HG03521 (cell line): Measurements from ENCODE around the gene VPS50.
"Not testable (repeated sequence)": the region's sequence is repeated elsewhere in the genome, so short reads cannot be mapped to it uniquely, and the experiment has no call there.

ENCODE experiments used
- ATAC-seq: cut with Tn5 transposase; IDR thresholded peaks from one replicate; pipeline ENCODE4 v1.9.1; 2021; ENCODE audit warnings: mild to moderate bottlenecking, moderate library complexity; ENCODE audit not compliant: unreplicated experiment

Gene VPS50

DNA sequence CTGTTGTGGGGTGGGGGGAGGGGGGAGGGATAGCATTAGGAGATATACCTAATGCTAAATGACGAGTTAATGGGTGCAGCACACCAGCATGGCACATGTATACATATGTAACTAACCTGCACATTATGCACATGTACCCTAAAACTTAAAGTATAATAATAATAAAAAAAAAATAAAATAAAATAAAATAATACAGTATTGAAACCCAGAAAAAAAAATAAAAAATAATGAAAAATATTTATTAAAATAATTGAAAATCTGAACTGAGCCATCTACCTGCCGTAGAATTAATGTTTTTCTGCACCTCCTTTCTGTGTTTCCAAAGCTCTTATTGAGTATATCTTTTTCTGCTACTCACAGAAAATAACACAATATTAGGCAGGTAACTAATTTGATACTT is 94.1 kb downstream of the VPS50 start:
- ATAC-seq, result not testable (repeated sequence)

- no peak for ATAC-seq
Observed at GRCh38 chr7:93327006-93327633, 95.0 kb downstream of the VPS50 start.

- ATAC-seq, result no peak
Observed at GRCh38 chr7:93331706-93332105, 99.5 kb downstream of the VPS50 start.

DNA sequence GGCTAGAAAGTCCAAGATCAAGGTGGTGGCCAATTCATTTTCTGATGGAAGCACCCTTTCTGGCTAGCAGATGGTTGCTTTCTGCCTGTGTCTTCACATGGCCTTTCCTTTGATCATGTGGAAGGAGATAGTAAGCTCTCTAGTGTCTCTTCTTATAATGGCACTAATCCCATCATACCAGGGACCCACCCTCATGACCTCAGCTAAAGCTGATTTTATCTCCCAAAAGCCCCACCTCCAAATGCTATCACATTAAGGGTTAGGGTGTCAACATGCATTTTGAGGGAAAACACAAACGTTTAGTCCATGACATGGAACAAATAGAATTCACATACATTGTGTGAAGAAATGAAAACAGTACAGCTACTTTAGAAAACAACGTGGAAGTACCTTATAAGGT is 100.0 kb downstream of the VPS50 start:
- no peak for ATAC-seq

DNA sequence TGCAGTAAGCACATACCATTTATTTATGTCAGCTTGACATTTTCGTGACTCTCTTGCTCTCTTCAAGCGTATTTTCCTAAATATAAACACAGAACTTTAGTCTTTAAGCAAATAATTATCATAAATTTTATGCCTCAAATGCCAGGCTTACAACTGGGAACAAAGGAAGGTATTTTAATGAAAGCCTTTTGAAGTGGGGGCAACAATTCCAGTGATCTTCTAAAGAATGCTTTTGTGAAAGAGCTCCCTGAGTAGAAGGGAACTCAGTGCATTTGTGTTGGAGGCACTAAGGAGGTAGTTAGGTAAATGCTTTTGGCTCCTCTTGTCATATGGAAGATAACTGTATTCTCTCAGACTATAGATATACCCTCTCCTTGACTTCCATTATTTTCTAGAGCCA is 104.9 kb downstream of the VPS50 start:
- ATAC-seq, result no peak

GRCh38 chr7:93342178-93342577 is 110.0 kb downstream of the VPS50 start:
- not testable (repeated sequence) for ATAC-seq

DNA sequence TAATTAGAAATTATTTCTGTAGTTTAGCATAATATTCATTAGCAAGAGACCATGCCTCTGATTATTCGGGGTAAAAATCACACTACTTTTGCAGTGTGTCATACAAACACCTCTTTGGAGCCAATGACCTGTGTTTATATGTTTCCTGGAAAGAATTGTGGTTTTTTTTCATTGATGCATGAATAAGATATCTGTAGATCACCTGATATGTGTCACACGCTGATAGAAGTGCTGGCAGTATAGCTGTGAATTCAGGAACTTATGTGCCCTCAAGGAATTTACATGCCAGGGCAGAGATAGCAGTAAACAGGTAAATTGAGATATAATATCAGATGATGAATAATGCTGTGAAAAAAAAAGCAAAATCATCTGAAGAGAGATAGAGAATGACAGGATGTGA is 118.2 kb downstream of the VPS50 start:
- no peak for ATAC-seq

DNA sequence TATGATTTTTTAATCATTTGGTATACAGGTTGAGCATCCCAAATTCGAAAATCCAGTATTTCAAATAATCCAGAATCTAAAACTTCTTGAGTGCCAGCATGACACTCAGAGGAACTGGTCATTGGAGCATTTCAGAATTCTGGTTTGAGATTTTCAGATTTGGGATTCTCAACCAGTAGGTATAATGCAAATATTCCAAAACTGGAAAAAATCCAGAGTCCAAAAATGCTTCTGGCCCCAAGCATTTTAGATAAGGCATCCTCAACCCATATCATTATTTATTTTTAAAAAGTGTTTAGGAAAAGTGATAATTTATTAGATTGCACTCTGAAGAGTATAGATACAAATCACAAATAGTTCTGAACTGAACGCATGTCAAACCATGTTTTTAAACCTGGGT is 120.7 kb downstream of the VPS50 start:
- ATAC-seq, result no peak

DNA sequence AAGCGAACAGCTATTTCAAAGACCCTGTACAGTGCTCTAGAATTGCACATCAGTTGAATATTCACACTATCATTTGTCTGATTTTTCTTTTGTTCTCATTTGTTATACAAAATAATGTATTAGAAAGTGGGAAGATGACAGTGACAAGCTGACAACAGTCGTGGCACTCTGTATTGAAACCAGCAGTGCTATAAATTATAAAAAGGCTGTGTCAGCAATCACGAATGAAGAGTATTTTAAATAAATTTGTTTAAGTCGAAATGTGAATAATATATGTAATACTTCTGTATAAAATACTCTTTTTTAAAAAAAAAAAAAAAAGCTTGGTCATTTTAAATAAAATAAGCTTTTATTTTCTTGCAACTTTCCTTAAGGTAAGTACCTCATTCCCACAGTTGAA is 122.6 kb downstream of the VPS50 start:
- ATAC-seq, result no peak

DNA sequence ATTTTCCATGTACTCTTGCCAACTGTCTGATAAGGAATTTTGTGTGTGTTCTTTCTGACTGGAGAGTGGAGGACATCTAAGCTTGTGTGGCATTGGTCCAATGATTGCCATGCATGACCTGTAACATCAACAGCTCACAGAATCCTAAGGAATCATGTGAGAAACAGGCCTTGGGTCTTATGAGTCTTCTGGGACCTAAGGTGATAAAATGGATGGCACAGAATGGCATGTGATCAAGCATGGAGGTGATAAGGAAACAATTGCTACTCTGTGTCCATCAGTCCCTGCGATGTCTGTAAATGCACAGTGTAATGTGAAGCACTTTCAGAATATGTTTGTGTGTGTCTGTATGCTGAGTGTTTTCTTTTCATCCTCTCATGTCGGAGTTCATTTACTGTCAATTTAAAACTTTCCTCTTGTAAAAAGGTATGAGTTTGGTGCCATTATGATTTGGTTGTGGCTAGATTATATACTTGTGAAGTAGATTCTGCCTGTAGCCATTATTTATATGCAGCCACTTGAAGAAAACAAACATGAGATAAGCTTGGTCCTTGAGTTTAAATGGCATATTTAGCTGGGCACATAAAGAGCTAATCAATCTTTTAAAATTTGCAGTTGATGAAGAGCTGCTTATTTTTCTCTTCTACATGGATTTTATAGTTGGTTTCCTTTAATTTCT is 127.5 kb downstream of the VPS50 start:
- ATAC-seq, result no peak

GRCh38 chr7:93361853-93362252 is 129.7 kb downstream of the VPS50 start:
- no peak for ATAC-seq

DNA sequence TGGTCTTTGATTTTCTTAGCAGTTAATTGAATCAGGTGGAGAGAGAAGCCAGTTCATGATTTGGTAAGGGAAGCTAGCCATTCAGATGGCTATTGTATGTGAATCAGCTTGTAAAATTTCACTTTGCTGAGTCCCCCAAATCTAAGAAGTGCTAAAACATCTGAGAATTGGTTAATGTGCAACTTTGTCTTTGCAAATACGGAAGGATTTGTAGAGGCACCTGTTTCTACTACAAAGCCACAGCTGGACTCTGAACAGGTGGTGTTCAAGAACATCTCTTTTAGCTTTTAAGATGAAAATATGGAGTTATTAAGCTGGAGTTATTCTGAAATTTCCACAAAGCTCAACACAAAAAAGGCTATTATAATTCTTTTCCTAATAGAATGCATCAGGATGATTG is 132.6 kb downstream of the VPS50 start:
- no peak for ATAC-seq

DNA sequence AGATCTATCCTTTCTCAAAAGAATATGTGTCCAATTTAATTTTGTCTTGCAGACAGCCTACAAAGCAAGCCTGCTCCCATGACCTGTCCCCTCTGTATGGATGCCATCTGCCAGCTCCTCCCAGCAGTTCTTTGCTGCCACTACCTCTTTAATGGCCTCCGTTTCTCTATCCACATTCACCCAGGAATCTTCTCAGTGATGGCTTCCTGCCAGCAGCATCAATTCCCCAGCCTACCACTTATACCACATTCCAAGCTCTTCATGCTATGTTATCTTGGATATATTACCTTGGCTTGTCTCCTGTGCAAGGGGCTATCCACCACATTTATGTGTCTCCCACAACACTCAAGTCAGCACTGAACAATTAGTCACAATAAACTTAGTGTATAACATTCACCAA is 133.2 kb downstream of the VPS50 start:
- no peak for ATAC-seq

GRCh38 chr7:93366816-93367215 is 134.7 kb downstream of the VPS50 start:
- no peak for ATAC-seq

- no peak for ATAC-seq
Observed at GRCh38 chr7:93367254-93367653, 135.1 kb downstream of the VPS50 start.

- not testable (repeated sequence) for ATAC-seq
Observed at GRCh38 chr7:93370937-93371336, 138.8 kb downstream of the VPS50 start.

GRCh38 chr7:93373537-93373936 is 141.4 kb downstream of the VPS50 start:
- ATAC-seq, result no peak

DNA sequence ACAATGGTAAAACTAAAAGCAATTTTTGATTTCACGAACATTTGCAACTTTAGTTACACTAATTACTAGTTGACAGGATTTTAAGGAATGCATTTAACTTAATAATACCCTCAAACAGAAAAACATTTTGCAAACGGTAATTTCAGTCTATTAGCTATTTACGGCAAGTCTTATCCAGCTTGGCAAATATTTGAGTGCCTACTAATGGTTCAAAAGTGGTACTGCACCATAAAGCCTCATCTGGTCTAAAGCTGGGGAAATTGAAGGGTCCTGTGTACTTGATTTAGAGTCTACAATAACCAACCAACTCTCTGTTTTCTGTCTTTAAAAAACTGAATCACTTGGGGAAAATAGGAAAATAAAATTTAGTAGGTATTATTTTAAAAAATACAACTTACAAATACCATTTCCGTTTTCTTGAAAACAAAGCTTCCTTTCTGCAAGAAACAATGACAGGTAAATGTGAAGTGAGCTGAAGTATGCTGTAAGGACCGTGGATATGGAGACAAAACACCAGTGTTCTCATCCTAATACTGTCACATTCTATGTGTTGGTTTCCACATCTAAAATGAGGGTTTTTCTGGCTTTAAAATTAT is 142.3 kb downstream of the VPS50 start:
- peak; percentile 65 for ATAC-seq

GRCh38 chr7:93375603-93376002 is 143.4 kb downstream of the VPS50 start:
- ATAC-seq, result no peak

DNA sequence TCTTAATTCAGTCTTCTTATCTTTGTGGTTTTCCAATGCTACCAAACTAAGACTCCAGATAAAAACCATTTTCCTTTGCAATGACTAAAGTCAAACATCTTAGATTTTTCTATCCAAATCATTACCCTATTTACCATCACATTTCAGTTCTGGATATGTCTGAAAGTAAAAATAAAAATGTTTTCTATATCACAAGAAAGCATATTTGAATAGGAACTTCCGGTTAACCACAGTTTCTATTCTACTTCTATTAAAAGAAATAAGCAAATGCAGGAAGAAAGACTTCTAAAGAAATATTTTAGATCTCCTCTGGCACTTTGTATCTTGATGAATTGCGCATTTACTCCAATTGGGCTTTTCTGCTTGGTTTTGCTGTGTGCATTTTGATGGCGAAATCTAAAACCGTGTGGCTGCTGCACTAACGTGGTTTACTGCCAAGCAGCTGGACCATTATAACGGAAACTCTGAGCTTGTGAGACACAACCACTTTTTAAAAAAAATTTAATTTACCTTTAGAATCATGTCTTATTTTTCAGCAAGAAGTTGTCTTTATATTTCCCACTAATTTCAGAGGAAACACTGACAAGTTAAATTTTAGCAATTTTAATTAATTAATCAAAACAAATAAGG is 146.1 kb downstream of the VPS50 start:
- no peak for ATAC-seq

DNA sequence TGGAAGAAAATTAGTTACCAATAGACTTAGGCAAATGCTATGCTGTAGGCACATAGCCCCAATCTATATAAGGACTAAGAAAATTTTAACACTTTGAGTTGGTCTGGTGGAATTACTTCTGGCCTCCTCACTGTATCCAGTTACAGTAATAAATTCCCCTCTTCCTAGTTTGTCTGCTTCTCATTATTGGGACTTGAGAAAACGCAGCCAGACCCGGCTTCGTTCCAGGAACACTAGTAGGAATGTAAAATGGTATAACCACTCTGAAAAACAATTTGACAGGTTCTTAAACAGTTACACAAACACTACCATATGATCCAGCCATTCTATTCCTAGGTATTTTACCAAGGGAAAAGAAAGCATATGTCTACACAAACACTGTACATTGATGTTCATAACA is 150.2 kb downstream of the VPS50 start:
- ATAC-seq, result no peak

DNA sequence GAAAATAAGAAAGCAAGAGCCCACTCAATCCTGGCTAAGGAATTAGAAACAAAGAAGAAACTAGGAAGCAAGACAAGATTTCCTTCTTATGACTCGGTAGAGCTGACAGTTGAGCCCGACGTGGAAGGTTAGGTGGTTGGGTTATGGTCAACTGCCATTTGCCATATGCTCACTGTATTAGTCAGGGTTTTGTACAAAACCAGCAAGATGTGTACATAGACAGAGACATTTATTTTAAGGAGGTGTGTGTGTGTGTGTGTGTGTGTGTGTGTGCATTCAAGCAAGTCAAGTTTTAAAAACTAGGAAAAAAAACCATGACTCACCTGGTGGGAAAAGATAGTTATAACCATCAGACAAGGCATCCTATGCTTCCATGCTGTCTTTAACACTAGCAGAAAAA is 158.5 kb downstream of the VPS50 start:
- no peak for ATAC-seq
